AG08395 (cell line): ENCODE data around the gene GNB3.

Experiments
- DNase-seq: peaks from one replicate; pipeline ENCODE4 v3.0.0; 2012; ENCODE audit warnings: mixed read lengths, low spot score

Gene GNB3

DNA sequence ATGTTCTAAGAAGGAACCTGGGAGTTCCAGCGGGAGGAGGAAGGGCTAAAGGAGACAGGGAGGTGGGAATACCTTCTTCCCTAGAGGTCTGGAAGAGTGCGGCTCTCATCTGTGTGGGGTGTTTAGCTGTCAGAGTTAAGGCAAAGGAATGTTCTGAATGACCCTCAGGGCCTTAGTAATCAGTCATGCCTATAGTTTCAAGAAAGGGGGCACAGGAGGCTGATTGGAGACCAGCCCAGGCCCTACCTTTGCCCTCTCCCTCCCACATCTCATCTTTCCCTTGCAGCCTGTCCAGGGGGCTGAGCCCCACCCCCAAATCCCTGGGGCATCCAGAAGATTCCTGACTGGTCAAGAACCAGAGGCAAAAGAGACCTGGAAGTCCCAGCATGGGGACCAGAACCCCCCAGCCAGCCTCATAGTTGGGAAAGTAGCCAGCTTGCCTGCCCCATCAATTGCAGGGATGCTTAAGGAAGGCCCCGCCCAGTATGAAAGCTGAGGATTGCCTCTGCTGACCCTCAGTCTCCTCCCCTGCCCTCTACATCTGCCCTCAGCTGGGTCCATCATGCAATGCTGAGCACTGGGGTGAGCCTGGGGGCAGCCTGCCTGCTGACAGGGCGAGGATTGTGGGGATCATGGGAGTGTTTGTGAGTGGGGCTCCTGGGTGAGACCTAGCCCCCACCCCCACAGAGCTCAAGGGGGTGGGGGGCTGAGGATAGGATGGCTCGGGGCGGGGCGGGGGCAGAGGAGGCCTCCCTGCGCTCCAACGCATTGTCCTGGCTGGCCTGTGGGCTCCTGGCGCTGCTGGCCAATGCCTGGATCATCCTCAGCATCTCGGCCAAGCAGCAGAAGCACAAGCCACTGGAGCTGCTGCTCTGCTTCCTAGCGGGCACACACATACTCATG lies 17.3 kb upstream of the GNB3 start:
- no peak for DNase-seq

GRCh38 chr12:6824085-6824775 lies 16.5 kb upstream of the GNB3 start:
- no peak for DNase-seq

- DNase-seq: peak; percentile 29
Observed at GRCh38 chr12:6824901-6825381, 15.8 kb upstream of the GNB3 start.

DNA sequence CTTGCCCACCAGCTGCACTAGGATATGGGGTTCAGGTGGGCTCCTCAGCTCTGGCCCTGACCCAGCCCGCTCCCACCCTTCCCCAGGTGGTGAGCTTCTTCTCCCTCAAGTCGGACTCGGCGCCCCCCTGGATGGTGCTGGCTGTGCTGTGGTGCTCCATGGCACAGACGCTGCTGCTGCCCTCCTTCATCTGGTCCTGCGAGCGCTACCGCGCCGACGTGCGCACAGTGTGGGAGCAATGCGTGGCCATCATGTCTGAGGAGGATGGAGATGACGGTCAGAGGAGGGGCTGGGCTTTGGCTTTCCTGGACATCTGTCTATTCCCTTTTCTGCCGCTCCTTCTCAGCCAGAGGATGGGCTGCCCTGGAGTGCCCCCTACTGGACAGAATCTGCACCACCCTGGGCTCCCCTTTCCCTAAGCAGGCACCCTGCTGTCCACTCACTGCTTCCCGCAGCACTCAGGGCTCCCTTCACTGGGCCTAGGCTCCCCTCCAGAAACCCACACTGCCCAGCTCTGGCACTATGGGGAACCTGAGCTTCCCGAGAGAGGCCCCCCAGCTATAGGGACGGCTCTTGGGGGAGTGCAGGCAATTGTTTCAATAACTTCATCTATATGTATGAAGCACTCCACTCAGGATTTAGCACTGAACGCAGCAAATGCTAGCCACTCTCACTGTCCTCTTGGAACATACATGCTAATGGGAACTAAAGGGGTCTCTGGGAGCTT lies 15.2 kb upstream of the GNB3 start:
- DNase-seq: peak; percentile 94

DNA sequence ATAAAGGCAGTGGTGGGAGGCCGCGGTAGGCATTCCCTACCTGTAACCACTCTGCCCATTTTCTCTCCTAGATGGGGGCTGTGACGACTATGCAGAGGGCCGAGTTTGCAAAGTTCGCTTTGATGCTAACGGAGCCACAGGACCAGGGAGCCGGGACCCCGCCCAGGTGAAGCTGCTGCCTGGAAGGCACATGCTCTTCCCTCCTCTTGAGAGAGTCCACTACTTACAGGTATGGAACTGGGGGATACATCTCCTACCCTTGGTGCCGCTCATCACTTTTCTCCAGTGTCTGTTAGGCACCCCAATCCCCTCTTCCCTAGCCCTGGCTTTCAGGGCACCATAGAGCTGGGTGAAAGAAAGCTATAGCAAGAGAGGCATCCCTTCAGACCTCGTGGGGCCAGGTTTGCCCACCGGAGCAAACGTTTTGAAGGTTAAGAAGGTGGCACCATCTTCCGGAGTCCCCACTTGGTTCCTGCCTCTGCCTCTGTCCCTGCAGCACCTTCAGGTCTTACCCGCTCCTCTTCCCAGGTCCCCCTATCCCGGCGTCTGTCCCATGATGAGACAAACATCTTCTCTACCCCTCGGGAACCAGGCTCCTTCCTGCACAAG lies 14.5 kb upstream of the GNB3 start:
- no peak for DNase-seq

DNA sequence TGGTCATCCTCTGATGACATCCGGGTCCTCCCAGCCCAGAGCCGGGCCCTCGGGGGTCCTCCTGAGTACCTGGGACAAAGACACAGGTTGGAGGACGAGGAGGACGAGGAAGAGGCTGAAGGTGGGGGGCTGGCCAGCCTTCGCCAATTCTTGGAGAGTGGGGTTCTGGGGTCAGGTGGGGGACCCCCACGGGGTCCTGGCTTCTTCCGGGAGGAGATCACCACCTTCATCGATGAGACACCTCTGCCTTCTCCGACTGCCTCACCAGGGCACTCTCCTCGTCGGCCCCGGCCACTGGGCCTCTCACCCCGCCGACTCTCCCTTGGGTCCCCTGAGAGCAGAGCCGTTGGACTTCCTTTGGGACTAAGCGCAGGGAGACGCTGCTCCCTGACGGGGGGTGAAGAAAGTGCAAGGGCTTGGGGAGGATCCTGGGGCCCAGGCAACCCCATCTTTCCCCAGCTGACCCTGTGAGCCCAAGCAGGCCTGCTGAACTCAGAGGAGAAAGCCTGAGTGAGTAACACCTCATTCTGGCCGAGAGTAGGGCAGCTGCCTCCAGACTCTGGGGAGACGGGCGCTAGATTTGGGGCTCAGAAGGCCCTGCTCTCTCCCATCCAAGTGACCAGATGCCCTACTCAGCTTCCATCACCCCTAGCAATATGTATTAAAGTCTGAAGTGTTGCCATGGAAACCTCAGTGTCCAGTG lies 13.8 kb upstream of the GNB3 start:
- no peak for DNase-seq

- peak; percentile 92 for DNase-seq
Observed at GRCh38 chr12:6827437-6827911, 13.3 kb upstream of the GNB3 start.

DNA sequence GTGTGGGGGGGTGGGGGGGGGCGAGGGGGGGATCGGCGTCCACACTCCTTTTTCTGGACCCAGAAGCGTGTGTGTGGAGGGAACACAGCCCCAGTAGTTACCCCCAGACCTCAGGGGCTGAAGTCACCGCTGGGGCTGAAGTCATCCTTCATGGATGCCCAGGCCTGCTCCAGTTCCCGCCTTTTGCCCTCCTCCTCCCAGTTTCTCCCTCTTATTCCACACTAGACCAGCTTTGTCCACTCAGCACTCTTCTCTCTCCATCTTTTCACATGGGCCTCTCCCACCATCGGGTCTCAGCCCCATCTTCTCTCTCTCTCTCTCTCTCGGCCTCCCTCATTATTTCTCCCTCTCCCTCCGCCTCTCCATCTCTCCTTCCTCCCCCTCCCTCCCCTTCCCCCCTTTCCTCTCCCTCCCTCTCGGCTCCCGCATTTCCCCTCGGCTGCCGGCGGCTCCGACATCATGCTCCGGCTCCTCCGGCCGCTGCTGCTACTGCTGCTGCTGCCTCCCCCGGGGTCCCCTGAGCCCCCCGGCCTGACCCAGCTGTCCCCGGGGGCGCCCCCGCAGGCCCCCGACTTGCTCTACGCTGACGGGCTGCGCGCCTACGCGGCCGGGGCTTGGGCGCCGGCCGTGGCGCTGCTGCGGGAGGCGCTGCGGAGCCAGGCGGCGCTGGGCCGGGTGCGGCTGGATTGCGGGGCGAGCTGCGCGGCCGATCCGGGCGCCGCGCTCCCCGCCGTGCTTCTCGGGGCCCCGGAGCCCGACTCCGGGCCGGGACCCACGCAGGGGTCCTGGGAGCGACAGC lies 12.5 kb upstream of the GNB3 start, which contains the start of gene P3H3:
Gene P3H3 (plus strand): TSS at position 426 of the 799 bp plus-strand sequence. CDS start 34 bp downstream, at position 460.
- peak; percentile 58 for DNase-seq

DNA sequence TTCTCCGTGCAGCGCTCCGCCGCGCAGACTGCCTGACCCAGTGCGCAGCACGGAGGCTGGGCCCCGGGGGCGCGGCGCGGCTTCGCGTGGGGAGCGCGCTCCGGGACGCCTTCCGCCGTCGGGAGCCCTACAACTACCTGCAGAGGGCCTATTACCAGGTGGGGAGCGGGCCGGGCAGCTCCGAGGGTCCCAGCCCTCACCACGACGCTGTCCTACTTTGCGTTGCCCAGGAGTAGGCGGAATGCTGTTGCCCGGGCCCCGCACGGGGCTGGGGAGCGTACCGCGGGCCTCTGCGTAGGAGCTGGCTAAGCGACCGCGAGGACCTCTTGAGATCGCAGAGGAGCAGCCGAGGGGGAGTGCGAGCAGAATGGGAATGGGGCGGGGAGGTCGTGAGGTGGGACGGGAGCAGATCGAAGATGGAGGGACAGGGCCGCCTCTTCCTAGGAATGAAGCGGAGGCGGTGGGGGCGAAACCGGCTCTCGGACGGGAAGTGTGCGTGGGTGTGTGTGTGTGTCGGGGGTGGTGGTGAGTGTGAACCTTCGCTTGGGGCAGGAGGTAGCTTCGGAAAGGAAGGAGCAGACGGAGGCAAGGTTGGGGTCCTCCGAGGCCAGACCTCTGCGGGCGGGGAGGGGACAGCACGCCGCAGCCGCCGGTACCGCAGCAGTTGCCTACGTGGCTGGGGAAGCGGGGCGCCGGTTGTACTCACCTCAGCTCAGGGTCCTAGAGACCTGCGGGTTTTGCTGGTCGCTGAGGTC lies 11.8 kb upstream of the GNB3 start:
- peak; percentile 73 for DNase-seq

DNA sequence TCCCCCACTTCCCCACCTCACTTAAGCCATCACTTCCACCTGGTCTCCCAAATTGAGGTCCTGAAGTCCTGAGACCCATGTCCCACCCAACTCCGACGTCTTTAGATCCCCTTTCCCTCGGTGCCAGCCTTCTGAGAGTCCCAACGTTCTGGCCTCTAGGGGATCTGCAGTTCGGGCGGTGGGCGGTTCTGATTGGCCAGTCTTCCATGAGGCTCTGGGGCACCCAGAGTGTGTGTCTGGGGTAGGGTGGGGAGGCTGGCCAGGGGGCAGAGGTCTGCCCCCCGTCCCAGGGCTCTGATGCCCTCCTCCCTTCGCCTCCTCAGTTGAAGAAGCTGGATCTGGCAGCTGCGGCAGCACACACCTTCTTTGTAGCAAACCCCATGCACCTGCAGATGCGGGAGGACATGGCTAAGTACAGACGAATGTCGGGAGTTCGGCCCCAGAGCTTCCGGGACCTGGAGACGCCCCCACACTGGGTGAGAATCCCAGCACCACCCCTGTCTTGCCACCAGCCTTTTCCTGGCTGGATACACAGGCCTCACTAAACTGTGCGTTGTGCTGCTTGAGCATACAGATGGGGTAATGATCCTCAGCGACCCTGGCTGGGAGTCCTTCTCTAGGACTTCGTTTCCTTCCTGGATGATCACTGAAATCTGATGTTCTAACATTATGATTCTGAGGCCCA lies 11.0 kb upstream of the GNB3 start:
- DNase-seq: peak; percentile 55

DNA sequence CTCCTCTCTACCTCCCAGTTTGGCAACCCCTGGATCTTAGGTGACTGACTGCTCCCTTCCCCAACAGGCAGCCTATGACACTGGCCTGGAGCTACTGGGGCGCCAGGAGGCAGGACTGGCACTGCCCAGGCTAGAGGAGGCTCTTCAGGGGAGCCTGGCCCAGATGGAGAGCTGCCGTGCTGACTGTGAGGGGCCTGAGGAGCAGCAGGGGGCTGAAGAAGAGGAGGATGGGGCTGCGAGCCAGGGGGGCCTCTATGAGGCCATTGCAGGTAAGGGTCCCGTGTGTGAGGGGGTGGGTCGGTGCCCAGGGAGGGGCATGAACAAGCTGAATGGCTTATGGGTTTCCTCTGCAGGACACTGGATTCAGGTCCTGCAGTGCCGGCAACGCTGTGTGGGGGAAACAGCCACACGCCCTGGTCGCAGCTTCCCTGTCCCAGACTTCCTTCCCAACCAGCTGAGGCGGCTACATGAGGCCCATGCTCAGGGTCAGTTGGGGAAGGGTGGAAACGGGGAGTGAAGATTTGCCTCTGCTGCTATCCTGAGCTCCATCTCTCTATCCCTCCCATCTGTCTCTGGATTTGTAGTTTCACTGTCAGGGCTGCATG lies 10.3 kb upstream of the GNB3 start:
- no peak for DNase-seq

GRCh38 chr12:6830999-6831398 lies 9.7 kb upstream of the GNB3 start:
- no peak for DNase-seq

DNA sequence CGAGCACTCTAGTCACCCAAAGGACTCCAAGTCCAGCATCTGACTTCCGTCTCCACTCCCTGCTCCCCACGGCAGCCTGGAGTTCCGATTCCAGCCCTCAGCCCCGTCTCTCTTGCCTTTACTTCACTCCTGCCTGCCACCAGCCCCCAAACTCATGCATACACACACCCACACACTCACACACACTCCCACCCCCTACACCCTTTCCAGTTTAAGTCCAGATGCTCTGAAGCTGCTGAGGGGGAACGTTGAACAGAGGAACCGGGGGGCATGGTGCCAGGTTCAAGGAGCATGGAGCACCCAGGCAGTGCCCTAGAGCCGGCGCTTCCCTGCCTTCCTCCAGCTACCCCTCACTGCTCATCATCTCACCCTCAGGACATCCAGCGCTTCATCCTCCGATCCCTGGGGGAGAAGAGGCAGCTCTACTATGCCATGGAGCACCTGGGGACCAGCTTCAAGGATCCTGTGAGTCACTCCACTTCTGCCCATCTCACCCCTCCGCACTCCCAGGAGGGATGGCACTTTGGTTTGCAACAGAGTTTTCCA lies 9.2 kb upstream of the GNB3 start:
- DNase-seq: no peak

- DNase-seq: no peak
Observed at GRCh38 chr12:6832125-6832524, 8.6 kb upstream of the GNB3 start.

DNA sequence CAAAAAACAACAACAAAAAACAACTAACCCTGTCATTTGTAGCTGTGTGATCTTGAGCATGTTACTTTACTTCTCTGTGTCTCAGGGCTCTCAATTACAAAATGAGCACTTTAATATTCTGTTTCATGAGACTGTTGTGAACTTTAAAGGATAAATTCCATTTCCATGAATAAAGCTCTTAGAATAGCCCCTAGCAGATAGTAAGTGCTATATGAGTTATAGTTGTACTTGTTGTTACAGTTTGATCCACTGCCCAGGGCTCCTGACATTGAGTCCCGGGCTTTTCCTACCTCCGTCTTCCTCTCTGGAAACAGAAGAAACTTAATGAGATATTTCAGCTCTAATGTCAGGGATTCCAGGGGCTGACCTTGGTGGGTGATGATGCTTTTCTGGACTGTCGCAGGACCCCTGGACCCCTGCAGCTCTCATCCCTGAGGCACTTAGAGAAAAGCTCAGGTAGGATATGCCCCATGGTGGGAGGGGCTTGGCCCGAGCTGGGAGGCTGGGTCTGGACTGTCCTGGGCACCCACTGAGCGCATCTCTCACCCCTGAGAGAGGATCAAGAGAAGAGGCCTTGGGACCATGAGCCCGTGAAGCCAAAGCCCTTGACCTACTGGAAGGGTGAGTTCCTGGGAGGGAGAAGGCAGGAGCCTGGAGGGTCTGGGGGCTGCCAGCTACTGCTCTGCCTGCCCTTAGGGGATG lies 7.4 kb upstream of the GNB3 start:
- DNase-seq: no peak

GRCh38 chr12:6834254-6834653 lies 6.5 kb upstream of the GNB3 start:
- DNase-seq: no peak

DNA sequence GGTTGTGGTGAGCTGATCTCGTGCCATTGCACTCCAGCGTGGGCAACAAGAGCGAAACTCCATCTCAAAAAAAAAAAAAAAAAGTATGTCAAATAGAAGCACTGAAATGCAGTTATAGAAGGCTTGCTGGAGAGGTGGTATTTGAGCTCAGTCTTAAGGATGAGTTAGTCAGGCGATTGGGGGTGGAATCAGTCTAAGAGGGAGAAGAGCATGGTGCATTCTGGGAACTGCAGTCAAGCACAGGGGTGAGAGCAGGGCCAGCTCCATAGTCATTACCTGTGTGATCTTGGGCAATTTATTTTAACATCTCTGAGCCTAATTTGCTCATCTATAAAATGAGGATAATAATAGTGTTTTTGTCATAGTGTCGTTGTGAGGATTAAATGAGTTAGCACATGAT lies 5.9 kb upstream of the GNB3 start:
- DNase-seq: no peak

GRCh38 chr12:6836851-6837250 lies 3.9 kb upstream of the GNB3 start:
- DNase-seq: no peak
